ENCODE results near the gene COL28A1.

Gene COL28A1

GRCh38 chr7:7323352-7323751 is 212.3 kb downstream of the COL28A1 start:
- no peak for DNase-seq
- intact Hi-C loops (cut with DNase I) = no loop called here

- intact Hi-C loops (cut with DNase I) = no loop called here
- no peak for DNase-seq
These were observed 214.0 kb downstream of the COL28A1 start for GRCh38 chr7:7321681-7322080.

- DNase-seq = no peak
- intact Hi-C loops (cut with DNase I) = no loop called here
These were observed 217.1 kb downstream of the COL28A1 start for GRCh38 chr7:7318601-7319000.

GRCh38 chr7:7317850-7318249 is 217.8 kb downstream of the COL28A1 start:
- intact Hi-C loops (cut with DNase I) = no loop called here
- no peak for DNase-seq

- intact Hi-C loops (cut with DNase I) = no loop called here
- DNase-seq = no peak
These were observed 219.8 kb downstream of the COL28A1 start for GRCh38 chr7:7315851-7316250.

GRCh38 chr7:7312323-7312722 is 223.3 kb downstream of the COL28A1 start:
- no peak for DNase-seq
- intact Hi-C loops (cut with DNase I) = no loop called here

- intact Hi-C loops (cut with DNase I) = no loop called here
- DNase-seq = no peak
These were observed 224.7 kb downstream of the COL28A1 start for GRCh38 chr7:7311001-7311400.

- intact Hi-C loops (cut with DNase I) = no loop called here
- DNase-seq = no peak
These were observed 226.5 kb downstream of the COL28A1 start for GRCh38 chr7:7309203-7309602.

Data from head of caudate nucleus (tissue), 42 donors.